ENCODE measurements around the gene TIGD6. TPM values are rescaled to one million over a fixed set of nuclear protein-coding genes. Genes with fewer than 3 reads are reported as not detected.

TIGD6 gene
- total and polyA plus RNA-seq, 2 donors (not counting 3 experiments of a cell fraction or from before 2014, with no cell fraction given) = 3.6 to 5.4 TPM

DNA sequence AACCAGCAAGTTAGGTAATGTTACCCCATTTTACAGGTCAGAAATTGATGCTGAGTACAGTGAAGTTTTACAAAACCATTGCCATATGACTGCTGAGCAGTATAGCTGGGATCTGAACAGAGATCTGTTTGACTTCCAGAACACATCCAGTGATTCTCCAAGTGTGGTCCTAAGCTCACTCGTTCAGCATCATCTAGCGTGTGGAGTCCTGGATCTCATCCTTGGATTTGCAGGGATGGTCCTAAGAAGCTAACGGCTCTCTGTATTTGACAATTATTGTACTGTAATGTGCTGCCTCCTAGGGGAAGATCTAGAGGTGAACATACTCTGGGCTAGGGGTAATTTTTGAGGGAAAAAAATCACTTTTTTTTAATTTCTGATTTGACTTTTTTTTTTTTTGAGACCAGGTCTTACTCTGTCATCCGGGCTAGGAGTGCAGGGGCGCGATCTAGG, 38.5 kb downstream of the TIGD6 start:
- H3K36me3 ChIP-seq (ENCODE audit: control insufficient read depth in 2 of 2, extremely low read depth in 1 of 2, insufficient read depth in 2 of 2, low read length in 2 of 2) = no peaks in the 10 kb centered on the region
- H3K27me3 ChIP-seq (ENCODE audit: control insufficient read depth in 2 of 2, insufficient read depth in 2 of 2, low read length in 2 of 2) = no peaks in the 10 kb centered on the region
- intact Hi-C loops (cut with micrococcal nuclease) (loop anchor here (1.0 to 2.0 kb wide), 6 partner anchors 28 to 325 kb away; no protein-coding TSS in a partner anchor), dilution Hi-C loops (cut with MboI; ENCODE audit: extremely low pct_ligation_motif_present, low sequenced_read_pairs) (no loop called here)
- H3K9ac ChIP-seq (replicated peaks; ENCODE audit: extremely low read depth, insufficient read depth, low read length) = no peak overlapping the region
- no peaks in the 10 kb centered on the region for H3K79me2 ChIP-seq (ENCODE audit: control insufficient read depth, insufficient read depth, low read length)
- H3K4me1 ChIP-seq (ENCODE audit: control insufficient read depth, extremely low read depth, insufficient read depth, low read length) = peaks cover 21% of the 10 kb centered on the region
- no peak overlapping the region for H2AFZ ChIP-seq (ENCODE audit: low read depth, low read length)
- no peak overlapping the region for H3K27ac ChIP-seq (ENCODE audit: insufficient read depth, low read depth, low read length)
- DNase-seq (ENCODE audit: low read depth, low spot score) = peak; percentile 64
- no peaks in the 10 kb centered on the region for H3K9me1 ChIP-seq (replicated peaks; ENCODE audit: control insufficient read depth, extremely low read depth, insufficient read depth, low read length)
- TF ChIP-seq, protein P1, sequence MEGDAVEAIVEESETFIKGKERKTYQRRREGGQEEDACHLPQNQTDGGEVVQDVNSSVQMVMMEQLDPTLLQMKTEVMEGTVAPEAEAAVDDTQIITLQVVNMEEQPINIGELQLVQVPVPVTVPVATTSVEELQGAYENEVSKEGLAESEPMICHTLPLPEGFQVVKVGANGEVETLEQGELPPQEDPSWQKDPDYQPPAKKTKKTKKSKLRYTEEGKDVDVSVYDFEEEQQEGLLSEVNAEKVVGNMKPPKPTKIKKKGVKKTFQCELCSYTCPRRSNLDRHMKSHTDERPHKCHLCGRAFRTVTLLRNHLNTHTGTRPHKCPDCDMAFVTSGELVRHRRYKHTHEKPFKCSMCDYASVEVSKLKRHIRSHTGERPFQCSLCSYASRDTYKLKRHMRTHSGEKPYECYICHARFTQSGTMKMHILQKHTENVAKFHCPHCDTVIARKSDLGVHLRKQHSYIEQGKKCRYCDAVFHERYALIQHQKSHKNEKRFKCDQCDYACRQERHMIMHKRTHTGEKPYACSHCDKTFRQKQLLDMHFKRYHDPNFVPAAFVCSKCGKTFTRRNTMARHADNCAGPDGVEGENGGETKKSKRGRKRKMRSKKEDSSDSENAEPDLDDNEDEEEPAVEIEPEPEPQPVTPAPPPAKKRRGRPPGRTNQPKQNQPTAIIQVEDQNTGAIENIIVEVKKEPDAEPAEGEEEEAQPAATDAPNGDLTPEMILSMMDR (IDR thresholded peaks at IDR 0.05; ENCODE audit: extremely low read depth in 1 of 2, insufficient read depth in 1 of 2, low read depth in 1 of 2, low read length in 2 of 2) = peak; percentile 48 to 57
- TF ChIP-seq GATA2 (IDR thresholded peaks at IDR 0.05; ENCODE audit: insufficient read depth, insufficient read length, low read depth, low read length) = no peak
- CTCF ChIA-PET = interaction anchor here (0.5 to 13.6 kb wide), 35 partner anchors 10 to 326 kb away, joined by 3 to 421 read pairs (median 4); no protein-coding TSS in a partner anchor
- POLR2A ChIA-PET = no interaction called here
- H3K4me3 ChIP-seq (replicated peaks in 1 of 3; ENCODE audit: insufficient read depth in 1 of 3, low read depth in 1 of 3, low read length in 3 of 3) = no peak overlapping the region
- H4K20me1 ChIP-seq (replicated peaks; ENCODE audit: control insufficient read depth, extremely low read depth, insufficient read depth, low read length) = no peaks in the 10 kb centered on the region
- no peak overlapping the region for H3K4me2 ChIP-seq (ENCODE audit: insufficient read depth, low read length)
- peak; percentile 81 for FAIRE-seq
- BruUV-seq (replicated peaks) = no TSS peak
- H3K9me3 ChIP-seq (replicated peaks; ENCODE audit: control insufficient read depth, insufficient read depth, low read length) = no peaks in the 10 kb centered on the region

DNA sequence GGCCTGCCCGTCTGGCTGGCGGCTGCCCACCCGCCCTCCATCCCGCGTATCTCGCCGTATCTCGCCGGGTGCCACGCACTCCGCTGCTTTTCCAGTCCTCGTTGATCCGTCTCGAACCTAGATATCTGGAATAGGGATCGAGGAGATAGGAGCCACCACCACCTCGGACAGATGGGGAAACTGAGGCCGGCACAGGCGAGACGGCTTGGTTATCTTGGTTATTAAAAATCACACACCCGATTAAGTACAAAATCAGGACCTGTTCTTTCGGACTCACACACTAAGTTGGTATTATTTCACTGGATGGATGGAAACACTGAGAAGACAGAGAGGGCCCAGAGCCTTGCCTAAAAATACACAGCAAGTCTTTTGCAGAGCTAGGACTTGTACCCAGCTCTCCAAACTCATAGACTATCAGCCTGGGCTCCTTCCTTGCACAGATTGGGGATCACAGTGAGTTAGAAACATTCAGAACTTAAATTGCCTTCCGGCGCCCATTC, 39.2 kb downstream of the TIGD6 start:
- no peaks in the 10 kb centered on the region for H3K36me3 ChIP-seq (ENCODE audit: control insufficient read depth in 2 of 2, extremely low read depth in 1 of 2, insufficient read depth in 2 of 2, low read length in 2 of 2)
- CTCF ChIA-PET = interaction anchor here (0.7 to 13.6 kb wide), 22 partner anchors 10 to 294 kb away, joined by 3 to 421 read pairs (median 5); no protein-coding TSS in a partner anchor
- dilution Hi-C loops (cut with MboI; ENCODE audit: extremely low pct_ligation_motif_present, low sequenced_read_pairs) = no loop called here
- BruUV-seq (replicated peaks) = TSS peak; percentile 47
- H3K4me3 ChIP-seq (replicated peaks in 1 of 3; ENCODE audit: insufficient read depth in 1 of 3, low read depth in 1 of 3, low read length in 3 of 3) = peak overlapping the region; percentile 71 to 76 (median 74)
- intact Hi-C loops (cut with micrococcal nuclease) = loop anchor here (1.0 to 2.0 kb wide), 2 partner anchors 58 to 324 kb away; no protein-coding TSS in a partner anchor
- TF ChIP-seq POLR2AphosphoS5 (IDR thresholded peaks at IDR 0.05; ENCODE audit: insufficient read depth, low read depth, low read length) (no peak), GATA2 (IDR thresholded peaks at IDR 0.05; ENCODE audit: insufficient read depth, insufficient read length, low read depth, low read length) (no peak), MYC (IDR thresholded peaks at IDR 0.05; ENCODE audit: low read depth, low read length) (no peak), EZH2 (IDR thresholded peaks at IDR 0.05; ENCODE audit: borderline replicate concordance, low read depth, low read length, severe bottlenecking) (no peak), FOS (IDR thresholded peaks at IDR 0.05; ENCODE audit: borderline replicate concordance, insufficient read depth, low read length) (no peak), POLR2A (IDR thresholded peaks at IDR 0.05; ENCODE audit: low read depth, low read length) (no peak), JUN (IDR thresholded peaks at IDR 0.05; ENCODE audit: borderline replicate concordance, insufficient read depth, insufficient read length, low read depth) (no peak)
- TF ChIP-seq, protein P2, sequence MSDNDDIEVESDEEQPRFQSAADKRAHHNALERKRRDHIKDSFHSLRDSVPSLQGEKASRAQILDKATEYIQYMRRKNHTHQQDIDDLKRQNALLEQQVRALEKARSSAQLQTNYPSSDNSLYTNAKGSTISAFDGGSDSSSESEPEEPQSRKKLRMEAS (IDR thresholded peaks at IDR 0.05; ENCODE audit: insufficient read depth, insufficient read length) = no peak
- TF ChIP-seq, protein P1 (IDR thresholded peaks at IDR 0.05; ENCODE audit: extremely low read depth in 1 of 2, insufficient read depth in 1 of 2, low read depth in 1 of 2, low read length in 2 of 2) = no peak
- peak; percentile 19 for DNase-seq (ENCODE audit: low read depth, low spot score)
- H3K9ac ChIP-seq (replicated peaks; ENCODE audit: extremely low read depth, insufficient read depth, low read length) = peak overlapping the region; percentile 72
- H4K20me1 ChIP-seq (replicated peaks; ENCODE audit: control insufficient read depth, extremely low read depth, insufficient read depth, low read length) = no peaks in the 10 kb centered on the region
- no peaks in the 10 kb centered on the region for H3K27me3 ChIP-seq (ENCODE audit: control insufficient read depth in 2 of 2, insufficient read depth in 2 of 2, low read length in 2 of 2)
- no peaks in the 10 kb centered on the region for H3K9me3 ChIP-seq (replicated peaks; ENCODE audit: control insufficient read depth, insufficient read depth, low read length)
- H3K79me2 ChIP-seq (ENCODE audit: control insufficient read depth, insufficient read depth, low read length) = no peaks in the 10 kb centered on the region
- FAIRE-seq = no peak
- POLR2A ChIA-PET = no interaction called here
- no peaks in the 10 kb centered on the region for H3K9me1 ChIP-seq (replicated peaks; ENCODE audit: control insufficient read depth, extremely low read depth, insufficient read depth, low read length)
- H3K4me1 ChIP-seq (ENCODE audit: control insufficient read depth, extremely low read depth, insufficient read depth, low read length) = peaks cover 21% of the 10 kb centered on the region
- peak overlapping the region; percentile 79 for H3K4me2 ChIP-seq (ENCODE audit: insufficient read depth, low read length)
- peak overlapping the region; percentile 96 for H2AFZ ChIP-seq (ENCODE audit: low read depth, low read length)
- H3K27ac ChIP-seq (ENCODE audit: insufficient read depth, low read depth, low read length) = peak overlapping the region; percentile 85
